BE2C (cell line): ENCODE measurements around the gene SND1.

ENCODE experiments used
- DNase-seq: peaks from one replicate; pipeline ENCODE4 v3.0.0-alpha.2; 2020
- H3K27me3 ChIP-seq: fragments of 250-450 bp; sonication (Bioruptor Pico); 2 replicates; pipeline ENCODE4 v1.5.1; 2020; ENCODE audit warnings: mild to moderate bottlenecking
- H3K36me3 ChIP-seq: fragments of 250-450 bp; sonication (Bioruptor Pico); 2 replicates; pipeline ENCODE4 v1.5.1; 2020; ENCODE audit warnings: mild to moderate bottlenecking
- H3K4me1 ChIP-seq: fragments of 250-450 bp; sonication (Bioruptor Pico); 2 replicates; pipeline ENCODE4 v1.5.1; 2020
- H3K4me3 ChIP-seq: 2 replicates; pipeline ENCODE4 v1.5.1; 2011; ENCODE audit warnings: low read depth, low read length
- H3K9me3 ChIP-seq: fragments of 250-450 bp; sonication (Bioruptor Pico); 2 replicates; pipeline ENCODE4 v1.5.1; 2020
- TF ChIP-seq, protein P1 (sequence below): IDR thresholded peaks from 2 replicates; pipeline ENCODE4 v1.5.1; 2012; ENCODE audit warnings: mild to moderate bottlenecking, low read depth, low read length

Gene SND1

DNA sequence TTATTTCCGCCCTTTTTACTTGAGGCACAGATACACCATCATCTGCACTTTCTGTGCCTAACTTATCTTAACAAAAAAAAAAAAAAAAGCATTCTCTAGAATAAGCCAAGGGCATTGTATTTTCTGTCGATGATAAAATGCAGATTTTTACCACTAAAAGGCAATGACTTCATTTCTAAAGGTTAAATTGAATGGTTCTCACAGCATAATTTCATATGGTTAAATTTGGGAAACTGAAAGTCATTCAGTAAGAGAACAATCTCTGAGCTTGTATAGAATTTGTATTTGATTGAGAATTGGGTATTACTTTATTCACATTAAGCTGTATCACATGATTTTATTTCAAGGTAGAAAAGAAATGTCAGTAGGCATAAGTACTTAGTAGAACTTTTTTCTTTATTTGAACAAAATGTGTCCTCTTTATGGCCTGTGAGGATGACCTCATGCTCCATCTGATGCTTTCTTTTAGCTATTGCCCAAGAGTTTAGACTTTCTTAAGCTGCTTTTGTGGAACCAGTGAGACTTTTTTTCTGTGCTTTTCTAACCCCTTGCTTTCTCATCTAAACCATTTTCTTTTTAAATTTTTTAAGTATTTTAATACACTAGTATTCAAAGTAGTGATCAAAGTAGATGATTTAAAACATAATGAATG, 268.9 kb downstream of the SND1 start:
- TF ChIP-seq, protein P1, sequence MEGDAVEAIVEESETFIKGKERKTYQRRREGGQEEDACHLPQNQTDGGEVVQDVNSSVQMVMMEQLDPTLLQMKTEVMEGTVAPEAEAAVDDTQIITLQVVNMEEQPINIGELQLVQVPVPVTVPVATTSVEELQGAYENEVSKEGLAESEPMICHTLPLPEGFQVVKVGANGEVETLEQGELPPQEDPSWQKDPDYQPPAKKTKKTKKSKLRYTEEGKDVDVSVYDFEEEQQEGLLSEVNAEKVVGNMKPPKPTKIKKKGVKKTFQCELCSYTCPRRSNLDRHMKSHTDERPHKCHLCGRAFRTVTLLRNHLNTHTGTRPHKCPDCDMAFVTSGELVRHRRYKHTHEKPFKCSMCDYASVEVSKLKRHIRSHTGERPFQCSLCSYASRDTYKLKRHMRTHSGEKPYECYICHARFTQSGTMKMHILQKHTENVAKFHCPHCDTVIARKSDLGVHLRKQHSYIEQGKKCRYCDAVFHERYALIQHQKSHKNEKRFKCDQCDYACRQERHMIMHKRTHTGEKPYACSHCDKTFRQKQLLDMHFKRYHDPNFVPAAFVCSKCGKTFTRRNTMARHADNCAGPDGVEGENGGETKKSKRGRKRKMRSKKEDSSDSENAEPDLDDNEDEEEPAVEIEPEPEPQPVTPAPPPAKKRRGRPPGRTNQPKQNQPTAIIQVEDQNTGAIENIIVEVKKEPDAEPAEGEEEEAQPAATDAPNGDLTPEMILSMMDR, result no peak
- no peaks in the 10 kb centered on the region for H3K9me3 ChIP-seq
- no peaks in the 10 kb centered on the region for H3K27me3 ChIP-seq
- H3K4me3 ChIP-seq, result no peak overlapping the region
- no peak for DNase-seq
- no peaks in the 10 kb centered on the region for H3K36me3 ChIP-seq
- no peaks in the 10 kb centered on the region for H3K4me1 ChIP-seq

DNA sequence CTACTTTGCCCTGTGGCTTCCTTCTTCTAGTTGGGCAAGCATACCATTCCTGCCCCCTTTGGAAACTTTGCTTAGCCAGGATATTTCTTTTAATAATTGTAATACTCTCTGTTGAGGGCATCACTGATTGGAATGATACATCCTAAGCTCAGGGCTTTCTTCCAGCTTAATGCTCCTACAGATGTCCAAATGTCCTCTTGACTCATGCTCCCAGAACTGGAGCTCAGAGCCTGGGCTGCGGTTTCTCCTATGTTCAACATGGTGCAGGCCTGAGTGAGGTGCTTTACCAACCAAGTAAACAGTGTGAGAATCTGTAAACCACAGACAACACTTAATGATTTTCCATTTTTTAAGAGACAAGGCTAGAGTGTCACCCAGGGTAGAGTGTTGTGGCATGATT, 270.7 kb downstream of the SND1 start:
- Histone ChIP-seq H3K4me1 (peaks cover 9% of the 10 kb centered on the region), H3K9me3 (no peaks in the 10 kb centered on the region), H3K27me3 (no peaks in the 10 kb centered on the region), H3K36me3 (no peaks in the 10 kb centered on the region), H3K4me3 (no peak overlapping the region)
- TF ChIP-seq, protein P1, result no peak
- no peak for DNase-seq

DNA sequence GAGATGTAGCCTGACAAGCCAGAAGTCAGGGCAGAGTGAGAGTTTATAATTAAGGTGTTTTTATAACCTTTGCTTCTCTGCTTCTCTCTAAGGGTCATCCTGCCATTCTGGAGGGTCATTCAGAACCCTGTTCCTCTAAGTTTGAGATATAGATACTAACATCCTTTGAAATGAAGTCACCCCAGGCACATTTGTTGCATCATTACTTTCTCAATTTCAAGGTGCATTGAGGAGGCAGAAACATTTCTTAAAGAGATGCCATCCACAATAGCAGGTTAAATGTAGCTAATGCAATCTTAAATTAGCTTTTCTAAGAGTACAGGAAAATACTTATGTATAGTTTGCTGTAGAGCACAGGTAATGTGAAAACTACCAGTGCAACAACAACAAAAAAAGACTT, 272.9 kb downstream of the SND1 start:
- H3K27me3 ChIP-seq, result no peaks in the 10 kb centered on the region
- H3K4me1 ChIP-seq, result peaks cover 9% of the 10 kb centered on the region
- no peak overlapping the region for H3K4me3 ChIP-seq
- DNase-seq, result no peak
- H3K36me3 ChIP-seq, result peaks cover 8% of the 10 kb centered on the region; the same call in 1 of the 2 replicates
- TF ChIP-seq, protein P1, result no peak
- no peaks in the 10 kb centered on the region for H3K9me3 ChIP-seq

DNA sequence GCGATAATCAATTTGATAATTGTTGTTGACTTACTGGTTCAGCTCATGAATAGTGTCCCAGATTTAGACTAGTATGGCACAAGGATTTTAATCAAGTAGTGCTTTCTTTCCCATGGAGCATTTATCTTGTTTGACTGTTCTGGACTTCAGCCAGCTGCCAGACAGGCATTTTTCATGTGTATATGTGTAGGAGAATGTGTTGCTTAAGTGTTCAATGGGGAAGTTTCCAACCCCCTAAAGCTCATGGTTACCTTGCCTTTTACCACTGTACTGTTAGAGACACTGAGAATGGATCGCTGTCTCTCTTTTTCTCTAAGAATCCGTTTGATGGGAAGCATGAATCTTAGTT, 275.3 kb downstream of the SND1 start:
- TF ChIP-seq, protein P1, result no peak
- Histone ChIP-seq H3K4me1 (peaks cover 9% of the 10 kb centered on the region), H3K36me3 (peaks cover 24% of the 10 kb centered on the region), H3K27me3 (no peaks in the 10 kb centered on the region), H3K4me3 (no peak overlapping the region), H3K9me3 (no peaks in the 10 kb centered on the region)
- no peak for DNase-seq

DNA sequence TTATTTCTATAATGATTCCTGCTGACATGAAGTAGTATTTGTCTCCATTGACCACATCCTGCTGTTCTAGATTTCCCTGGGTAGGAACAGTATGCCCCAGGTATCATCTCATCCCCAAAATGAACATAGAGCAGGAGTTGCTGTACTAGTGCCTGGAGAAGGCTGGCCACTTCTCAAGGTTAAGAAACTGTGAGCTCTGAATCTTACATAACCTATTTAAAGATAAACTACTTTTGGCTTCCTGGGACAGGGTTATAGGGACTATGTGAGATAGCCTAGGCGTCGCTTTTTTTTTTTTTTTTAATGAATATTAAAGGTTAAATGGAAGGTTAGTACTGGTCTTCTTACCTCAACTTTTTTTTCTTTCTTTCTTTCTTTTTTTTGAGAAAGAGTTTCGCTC, 276.2 kb downstream of the SND1 start:
- no peak overlapping the region for H3K4me3 ChIP-seq
- no peaks in the 10 kb centered on the region for H3K9me3 ChIP-seq
- H3K27me3 ChIP-seq, result no peaks in the 10 kb centered on the region
- no peak for DNase-seq
- H3K36me3 ChIP-seq, result peaks cover 31% of the 10 kb centered on the region
- H3K4me1 ChIP-seq, result peaks cover 9% of the 10 kb centered on the region
- TF ChIP-seq, protein P1, result no peak

DNA sequence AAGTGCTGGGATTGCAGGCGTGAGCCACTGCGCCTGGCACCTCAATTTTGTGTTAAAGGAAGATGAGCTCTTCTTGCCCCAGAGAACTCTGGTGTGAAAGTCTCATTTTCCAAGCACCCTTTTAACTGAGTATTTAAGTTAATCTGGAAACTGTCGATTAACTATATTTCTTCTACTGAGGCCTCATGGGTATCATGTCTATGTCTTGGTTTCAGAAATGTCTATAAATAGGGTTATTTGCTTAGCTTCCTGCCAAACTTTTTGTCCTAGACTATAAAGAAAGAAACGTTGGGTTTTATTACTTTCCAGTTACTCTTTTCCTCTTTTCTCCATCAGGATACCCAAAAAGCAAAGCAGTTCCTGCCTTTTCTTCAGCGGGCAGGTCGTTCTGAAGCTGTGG, 276.9 kb downstream of the SND1 start:
- Histone ChIP-seq H3K4me3 (no peak overlapping the region), H3K27me3 (no peaks in the 10 kb centered on the region), H3K9me3 (no peaks in the 10 kb centered on the region), H3K4me1 (peaks cover 9% of the 10 kb centered on the region), H3K36me3 (peaks cover 31% of the 10 kb centered on the region)
- TF ChIP-seq, protein P1, result no peak
- no peak for DNase-seq
